GM21390 (cell line): Measurements from ENCODE around the gene POLR2E.
"Not testable (repeated sequence)": the region's sequence is repeated elsewhere in the genome, so short reads cannot be mapped to it uniquely, and the experiment has no call there.

ENCODE experiments used
- ATAC-seq: cut with Tn5 transposase; IDR thresholded peaks from one replicate; pipeline ENCODE4 v1.9.1; 2021; ENCODE audit not compliant: unreplicated experiment

POLR2E gene

DNA sequence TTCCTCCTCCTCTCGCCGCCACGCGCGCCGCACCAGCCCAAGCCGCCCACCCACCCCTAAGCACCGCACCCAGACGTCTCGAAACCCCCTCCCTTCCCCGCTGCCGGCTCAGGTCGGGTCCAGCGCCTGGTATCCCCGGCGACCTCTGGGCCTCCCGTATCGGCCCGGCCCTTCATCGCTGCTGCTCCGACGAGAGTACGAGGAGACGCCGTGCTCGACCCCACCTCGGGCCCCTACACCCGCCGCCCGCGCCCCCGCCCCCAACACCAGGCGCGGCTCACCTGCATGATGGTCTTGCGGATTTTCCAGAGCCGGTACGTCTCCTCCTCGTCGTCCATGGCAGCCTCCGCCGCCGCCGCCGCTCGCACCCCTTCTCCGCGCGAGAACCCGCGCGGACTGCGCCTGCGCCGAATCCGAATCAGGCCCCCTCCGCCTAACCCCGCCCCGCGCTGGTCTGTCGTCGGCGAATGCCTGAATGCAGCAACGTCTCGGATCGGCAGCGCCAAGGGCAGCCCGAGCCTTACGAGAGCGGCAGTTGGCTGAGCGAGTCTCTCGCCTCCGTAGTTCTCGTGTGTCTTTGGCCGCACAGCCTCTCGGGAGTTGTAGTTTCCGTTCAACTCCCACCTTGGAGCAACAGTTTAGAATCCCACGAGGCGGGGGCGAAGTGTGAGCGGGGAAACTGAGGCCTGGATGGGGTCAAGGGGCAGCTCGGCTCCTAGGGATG, at the start of gene POLR2E:
Gene POLR2E (minus strand): TSS at position 398 of the 724 bp plus-strand sequence. CDS start 60 bp downstream, at position 338.
- ATAC-seq: peak; percentile 70

DNA sequence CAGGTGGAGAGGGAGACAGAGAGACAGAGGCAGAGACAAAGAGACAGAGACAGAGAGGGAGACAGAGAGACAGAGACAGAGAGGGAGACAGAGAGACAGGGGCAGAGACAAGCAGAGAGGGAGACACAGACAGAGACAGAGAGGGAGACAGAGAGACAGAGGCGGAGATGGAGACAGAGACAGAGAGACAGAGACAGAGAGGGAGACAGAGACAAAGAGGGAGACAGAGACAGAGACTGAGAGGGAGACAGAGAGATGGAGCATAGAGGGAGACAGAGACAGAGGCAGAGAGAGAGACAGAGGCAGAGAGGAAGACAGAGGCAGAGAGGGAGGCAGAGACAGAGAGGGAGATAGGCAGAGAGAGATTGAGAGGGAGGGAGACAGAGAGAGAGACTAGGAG, 49.6 kb upstream of the POLR2E start:
- no peak for ATAC-seq

- no peak for ATAC-seq
Observed at GRCh38 chr19:1143828-1144399, 48.7 kb upstream of the POLR2E start.

GRCh38 chr19:1141944-1142343, 46.8 kb upstream of the POLR2E start:
- ATAC-seq: no peak

- no peak for ATAC-seq
Observed at GRCh38 chr19:1140272-1141027, 45.3 kb upstream of the POLR2E start.

- no peak for ATAC-seq
Observed at GRCh38 chr19:1139126-1139525, 44.0 kb upstream of the POLR2E start.

DNA sequence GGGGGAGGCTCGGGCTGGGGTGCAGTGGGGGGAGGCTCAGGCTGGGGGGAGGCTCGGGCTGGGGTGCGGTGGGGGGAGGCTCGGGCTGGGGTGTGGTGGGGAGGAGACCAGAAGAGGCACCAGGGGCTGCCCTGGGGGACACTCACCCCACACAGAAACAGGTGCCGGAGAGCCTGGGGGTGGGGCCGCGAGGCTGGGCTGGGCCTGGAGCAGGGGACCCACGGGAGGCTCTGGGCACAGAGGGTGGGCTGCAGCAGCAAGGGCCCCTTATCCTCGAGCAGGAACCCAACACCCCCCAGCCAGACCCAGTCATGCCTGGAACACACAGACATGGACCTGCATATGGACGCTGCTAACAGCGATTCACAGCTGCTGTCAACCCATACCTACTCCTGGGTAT, 42.9 kb upstream of the POLR2E start:
- ATAC-seq: no peak

DNA sequence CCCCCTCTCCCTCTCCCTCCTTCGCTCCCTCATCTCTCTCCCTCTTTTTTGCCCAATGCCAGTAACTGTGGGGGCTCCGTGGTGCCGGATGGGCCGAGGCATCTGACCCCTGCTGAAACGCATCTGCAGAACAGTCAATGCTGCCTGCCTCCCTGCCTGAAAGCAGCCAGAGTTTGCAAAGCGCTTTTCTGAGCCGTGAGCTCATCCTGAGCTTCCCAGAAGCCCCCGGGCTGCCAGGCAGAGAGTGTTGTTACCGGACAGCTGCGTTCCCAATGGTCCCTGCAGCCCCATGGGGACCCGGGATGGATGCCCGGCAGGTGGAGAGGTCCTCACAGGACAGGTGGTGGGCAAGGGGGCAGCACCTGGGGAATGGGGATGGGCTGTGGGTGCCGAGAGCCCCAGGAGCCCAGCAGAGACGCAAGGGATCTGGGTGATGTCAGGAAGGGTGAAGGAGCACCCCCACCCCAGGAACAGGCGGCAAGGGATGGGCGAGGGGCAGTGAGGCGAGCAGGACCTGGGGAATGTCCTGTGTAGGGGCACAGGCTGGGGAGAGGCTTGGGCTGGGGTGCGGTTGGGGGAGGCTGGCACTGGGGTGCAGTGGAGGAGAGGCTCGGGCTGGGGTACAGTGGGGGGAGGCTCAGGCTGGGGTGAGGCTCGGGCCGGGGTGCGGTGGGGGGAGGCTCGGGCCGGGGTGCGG, 41.6 kb upstream of the POLR2E start:
- no peak for ATAC-seq

GRCh38 chr19:1136201-1136600, 41.0 kb upstream of the POLR2E start:
- no peak for ATAC-seq

DNA sequence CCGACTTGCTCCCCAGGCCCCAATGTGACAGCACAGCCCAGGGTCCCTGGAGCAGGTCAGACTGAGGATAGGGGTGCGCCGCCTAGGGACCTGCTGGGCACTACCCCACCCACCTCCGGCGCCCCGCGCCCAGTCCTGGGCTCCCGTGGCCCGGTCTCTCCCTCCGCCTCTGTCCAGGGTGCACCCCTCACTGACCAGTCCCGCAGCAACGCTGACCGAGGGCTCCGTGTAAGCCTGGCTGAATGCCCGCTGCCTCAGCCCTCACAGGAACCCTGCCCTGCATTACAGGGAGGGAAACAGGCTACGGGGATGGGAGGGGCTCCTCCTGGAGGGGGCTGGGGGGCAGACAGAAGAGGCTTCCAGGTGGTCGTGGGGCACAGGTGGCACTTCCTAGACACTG, 40.3 kb upstream of the POLR2E start:
- no peak for ATAC-seq

DNA sequence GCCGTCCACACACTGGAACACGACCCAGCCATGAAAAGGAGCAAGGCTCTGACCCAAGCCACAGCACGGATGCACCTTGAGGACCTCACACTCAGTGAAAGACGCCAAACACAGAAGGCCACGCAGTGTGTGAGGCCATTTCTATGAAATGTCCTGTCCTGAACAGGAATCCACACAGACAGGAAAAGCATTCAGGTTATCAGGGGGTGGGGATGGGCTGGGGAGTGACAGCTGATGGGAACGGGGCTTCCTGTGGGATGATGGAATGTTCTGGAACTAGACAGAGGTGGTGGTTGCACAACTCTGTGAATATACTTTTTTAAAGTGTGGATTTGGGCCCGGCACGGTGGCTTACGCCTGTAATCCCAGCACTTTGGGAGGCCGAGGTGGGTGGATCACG, 39.3 kb upstream of the POLR2E start:
- no peak for ATAC-seq

- peak; percentile 37 for ATAC-seq
Observed at GRCh38 chr19:1133471-1133929, 38.3 kb upstream of the POLR2E start.

DNA sequence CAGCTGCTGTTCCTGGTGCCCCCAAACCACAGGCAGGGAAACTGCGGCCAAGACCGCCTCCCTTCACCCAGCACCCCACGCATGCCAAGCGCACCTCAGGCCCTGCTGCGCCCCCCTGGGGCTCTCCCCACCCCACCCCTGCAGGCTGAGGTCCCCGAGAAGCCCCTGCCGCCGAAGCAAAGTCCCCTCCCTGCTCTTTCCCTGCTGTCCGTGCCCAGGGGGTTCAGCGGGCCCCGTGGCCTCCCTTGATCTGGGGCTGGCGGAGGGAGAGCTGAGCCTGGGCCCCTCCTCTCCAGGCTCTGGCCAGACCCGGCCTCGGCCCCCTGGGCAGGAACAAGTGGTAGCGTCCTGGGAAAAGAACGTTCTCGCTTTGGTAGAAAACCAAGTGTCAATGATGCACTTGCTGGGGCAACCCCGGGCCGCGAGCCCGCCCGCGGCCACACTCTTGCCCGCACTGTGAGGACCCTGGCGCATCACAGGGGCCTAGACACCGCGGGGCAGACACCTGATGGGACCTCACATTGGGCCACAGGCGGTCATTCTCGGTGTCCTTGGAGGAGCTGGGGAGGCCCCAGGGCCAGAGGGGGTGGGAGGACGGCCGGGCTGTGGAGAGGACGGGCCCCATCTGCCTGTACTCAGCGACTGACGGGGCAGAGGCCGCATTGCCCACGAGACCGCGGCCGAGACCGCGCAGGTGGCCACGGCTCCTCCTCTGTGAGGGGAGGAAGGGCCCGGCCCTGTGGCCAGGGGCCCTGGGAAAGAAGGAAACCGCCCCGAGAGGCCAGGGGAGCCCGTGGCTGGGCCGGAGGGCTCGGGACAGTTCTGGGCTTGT, 37.6 kb upstream of the POLR2E start:
- peak; percentile 16 for ATAC-seq

DNA sequence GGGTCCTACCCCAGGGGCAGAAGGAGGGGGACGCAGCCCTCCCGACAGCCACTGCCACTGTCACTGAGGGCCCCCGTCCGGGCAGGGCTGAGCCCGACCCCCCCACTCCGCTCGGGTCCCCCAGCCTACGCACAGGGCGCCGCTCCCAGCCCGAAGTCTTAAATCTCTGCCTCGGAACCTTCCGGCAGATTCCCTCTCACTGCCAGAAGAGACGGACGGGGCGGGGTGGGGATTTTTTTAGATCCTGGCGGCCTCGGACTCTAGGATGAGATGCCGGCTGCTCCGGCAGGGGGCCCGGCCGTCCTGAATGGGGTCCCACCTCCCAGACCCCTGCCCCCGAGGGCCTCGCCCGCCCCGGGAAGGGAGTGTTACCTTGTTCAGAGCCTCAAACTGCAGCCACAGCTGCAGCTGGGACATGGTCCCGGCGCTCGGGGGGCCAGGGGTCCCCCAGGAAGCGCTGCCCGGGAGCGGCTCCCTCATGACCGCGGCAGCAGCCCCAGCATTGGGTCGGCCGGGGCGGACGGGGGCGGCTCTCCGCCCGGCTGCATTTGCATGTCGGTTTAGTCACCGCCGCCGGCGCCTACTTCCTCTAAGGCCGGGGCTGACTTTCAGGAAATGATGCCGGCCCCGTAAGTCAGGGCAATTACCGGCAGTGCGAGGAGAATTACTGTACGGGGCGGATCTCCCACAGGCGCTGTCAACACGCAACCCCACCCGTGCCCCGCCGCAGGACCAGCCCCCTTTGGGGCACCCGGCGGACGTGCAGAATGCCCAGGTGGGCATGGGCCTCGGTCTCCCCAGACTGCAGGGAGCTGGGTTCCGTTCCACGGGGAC, 36.8 kb upstream of the POLR2E start:
- peak; percentile 47 for ATAC-seq

DNA sequence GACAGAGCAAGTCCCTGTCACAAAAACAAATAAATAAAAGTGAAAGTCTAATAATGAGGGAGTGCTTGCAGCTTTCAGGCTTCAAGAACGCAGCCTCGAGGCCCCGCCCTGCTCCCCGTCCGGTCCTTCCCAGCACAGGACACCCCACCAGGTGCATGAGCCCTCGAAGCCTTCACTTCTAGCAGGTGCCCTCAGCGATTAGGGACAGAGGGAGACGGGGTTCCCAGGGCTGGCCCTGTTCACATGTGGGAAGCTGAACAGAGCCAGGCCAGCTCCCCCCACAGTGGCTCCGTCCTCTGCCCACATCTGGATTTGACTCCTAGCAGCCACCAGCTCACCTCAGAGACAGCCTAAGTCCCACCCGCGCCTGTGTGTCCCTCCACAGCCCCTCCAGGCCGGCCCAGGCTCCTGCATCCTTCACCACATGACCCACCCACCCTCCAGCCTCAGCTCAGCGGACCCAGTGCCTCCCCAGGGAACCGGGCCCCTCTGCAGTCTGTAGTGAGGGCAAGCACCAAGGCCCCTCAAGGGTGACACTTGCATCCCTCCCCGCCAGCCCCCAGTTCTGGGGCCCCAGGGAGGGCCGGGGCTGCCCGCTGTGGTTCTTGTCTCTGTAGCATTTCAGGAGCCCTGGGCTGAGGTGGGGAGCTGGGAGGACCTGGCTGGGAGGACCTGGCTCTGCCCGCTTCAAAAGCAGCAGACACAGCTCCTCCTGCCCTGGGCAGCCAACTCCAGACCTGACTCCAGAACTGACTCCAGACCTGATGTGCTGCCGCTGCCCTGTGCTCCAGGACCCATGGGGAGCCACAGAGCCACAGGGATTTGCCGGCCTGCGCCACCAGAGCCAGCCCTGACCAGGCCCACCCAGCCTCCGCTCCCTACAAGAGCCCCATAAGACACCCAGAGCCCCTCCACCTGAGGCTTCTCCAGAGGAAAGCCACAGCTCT, 35.9 kb upstream of the POLR2E start:
- no peak for ATAC-seq

DNA sequence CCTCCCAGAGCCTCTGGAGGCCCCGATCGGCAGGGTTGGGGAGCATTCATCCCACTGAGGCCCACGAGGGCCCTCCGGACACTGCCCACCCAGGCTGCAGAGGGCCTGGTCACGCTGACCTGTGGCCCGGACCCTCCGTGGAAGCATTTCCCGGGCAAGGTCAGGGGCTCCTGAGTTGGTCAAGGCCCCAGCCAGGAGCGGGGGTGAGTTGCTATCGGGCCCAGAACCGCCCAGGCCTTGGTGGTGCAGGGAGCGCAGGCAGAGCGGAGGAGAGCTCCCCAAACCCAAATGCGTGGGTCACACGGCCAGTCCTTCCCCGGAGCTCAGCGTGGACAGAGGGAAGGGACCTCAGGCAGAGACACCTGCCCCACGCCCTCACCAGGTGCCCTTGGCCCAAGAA, 34.4 kb upstream of the POLR2E start:
- ATAC-seq: no peak

- ATAC-seq: not testable (repeated sequence)
Observed at GRCh38 chr19:1129084-1129483, 33.9 kb upstream of the POLR2E start.

DNA sequence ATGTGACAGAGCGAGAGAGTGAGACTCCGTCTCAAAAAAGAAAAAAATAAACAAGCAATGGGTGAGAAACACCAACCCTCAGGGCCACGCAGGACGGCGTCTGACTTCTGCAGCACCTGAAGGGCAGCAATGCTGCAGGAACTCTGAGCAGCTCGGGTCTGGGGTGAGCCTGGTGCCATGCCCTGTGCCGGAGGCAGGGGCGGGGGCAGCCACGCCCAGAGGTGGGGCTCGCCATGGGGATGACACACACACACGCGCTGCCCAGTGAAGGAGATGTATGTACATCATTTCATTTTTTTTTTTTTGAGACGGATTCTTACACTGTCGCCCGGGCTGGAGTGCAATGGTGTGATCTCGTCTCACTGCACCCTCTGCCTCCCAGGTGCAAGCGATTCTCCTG, 32.9 kb upstream of the POLR2E start:
- no peak for ATAC-seq
